ENCODE measurements around the gene DEGS1.
"Not testable (repeated sequence)": the region's sequence is repeated elsewhere in the genome, so short reads cannot be mapped to it uniquely, and the experiment has no call there.

DEGS1 gene

DNA sequence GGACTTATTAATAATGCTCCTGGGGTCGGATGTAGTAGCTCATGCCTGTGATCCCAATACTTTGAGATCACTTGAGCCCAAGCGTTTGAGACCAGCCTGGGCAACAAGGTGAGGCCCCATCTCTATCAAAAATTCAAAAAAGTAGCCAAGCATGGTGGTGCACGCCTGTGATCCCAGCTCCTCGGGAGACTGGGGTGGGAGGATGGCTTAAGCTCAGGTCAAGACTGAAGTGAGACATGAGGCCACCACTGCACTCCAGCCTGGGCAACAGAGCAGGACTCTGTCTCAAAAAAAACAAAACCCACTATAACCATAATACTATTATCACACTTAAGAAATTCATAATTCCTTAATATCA lies 1.6 kb upstream of the DEGS1 start:
- no peak for DNase-seq (ENCODE audit: low read depth)

DNA sequence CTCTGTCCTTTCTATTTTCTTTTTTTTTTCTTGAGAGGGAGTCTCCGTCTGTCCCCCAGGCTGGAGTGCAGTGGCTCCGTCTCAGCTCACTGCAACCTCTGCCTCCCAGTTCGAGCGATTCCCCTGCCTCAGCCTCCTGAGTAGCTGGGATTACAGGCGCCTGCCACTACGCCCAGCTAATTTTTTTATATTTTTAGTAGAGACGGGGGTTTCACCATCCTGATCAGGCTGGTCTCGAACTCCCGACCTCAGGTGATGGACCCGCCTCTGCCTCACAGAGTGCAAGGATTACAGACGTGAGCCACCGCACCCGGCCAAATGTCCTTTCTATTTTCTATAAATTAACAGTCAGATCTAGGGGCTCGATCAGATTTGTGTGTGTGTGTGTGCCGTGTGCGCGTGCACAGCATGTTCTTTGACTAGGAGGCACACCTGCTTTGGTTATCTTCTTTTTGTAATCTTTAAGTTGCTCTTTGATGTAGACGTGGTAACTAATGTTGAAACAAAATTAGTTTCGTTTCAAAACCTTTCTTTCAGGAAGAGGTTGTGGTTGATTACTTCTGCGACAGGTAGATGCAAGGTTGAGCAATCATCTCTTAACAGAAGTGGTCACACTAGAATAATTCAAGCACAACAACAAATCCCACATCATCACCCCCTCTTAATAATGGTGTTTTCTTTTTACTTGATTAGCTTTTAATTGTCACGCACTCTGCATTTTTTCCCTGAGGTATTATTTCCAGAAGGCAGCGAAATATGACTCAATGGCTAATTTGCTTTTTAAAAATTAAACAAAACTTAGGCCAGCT lies 779 bp upstream of the DEGS1 start:
- DNase-seq (ENCODE audit: low read depth) = no peak

DNA sequence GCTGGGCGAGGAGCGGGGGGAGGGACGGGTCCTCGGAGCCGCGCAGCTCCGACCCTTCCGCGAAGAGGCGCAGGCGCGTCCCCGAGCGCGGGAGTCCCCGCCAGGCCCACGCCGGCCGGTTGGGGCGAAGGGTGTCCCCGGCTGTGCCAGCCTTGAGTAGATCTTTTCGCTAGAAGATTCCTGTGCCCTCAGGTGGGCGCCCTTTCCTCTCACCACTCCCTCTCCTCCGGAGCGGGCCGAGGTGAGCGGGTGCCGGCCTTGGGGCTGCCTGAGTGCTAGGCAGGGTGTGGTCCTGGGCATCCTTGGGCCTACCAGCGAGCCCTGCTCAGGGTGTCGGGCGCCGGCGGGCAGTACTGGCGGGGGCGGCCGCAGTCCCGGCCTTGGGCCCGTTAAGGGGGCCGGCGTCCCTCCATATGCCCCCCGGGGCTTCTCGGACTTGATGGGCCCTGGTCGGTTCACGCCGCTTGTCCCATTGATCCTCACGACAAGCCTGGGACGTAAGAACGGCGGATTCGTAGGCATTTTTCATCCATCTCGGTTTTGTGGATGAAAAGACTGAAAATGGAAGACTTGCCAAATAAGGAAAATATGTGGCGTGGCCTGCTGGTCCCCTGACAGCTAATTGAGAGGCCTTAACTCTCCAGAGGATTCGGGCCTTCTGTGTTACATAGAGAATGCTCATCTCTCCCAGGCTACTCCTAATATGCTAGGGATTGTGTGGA lies 712 bp downstream of the DEGS1 start:
- DNase-seq (ENCODE audit: low read depth) = no peak

DNA sequence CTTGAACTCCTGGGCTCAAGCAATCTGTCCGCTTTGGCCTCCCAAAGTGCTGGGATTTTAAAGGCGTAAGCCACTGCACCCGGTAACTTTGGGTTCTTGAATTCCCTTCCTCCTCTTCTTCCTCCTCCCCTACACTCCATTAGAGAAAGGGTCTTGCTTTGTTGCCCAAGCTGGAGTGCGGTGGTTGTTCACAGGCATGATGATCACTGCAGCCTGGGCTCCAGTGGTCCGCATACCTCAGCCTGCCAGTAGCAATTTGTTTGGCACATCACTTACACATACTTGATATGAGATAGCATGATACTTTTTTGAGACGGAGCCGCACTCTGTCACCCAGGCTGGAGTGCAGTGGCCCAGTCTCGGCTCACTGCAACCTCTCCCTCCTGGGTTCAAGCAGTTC lies 2.2 kb downstream of the DEGS1 start:
- no peak for DNase-seq (ENCODE audit: low read depth)

DNA sequence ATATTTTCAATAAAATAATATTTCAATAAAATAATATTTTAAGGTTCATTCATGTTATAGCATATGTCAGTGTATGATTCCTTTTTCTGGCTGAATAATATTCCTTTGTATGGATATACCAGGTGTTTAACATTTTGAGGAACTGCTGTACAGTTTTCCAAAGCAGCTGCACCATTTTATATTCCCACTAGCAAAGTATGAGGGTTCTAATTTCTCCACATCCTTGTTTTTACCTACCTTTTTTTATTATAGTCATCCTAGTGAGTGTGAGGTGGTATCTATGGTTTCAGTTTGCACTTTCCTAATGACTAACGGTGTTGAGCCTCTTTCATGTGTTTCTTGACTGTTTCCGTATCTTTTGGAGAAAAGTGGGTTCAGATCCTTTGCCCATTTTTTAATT lies 5.2 kb downstream of the DEGS1 start:
- DNase-seq (ENCODE audit: low read depth) = no peak

DNA sequence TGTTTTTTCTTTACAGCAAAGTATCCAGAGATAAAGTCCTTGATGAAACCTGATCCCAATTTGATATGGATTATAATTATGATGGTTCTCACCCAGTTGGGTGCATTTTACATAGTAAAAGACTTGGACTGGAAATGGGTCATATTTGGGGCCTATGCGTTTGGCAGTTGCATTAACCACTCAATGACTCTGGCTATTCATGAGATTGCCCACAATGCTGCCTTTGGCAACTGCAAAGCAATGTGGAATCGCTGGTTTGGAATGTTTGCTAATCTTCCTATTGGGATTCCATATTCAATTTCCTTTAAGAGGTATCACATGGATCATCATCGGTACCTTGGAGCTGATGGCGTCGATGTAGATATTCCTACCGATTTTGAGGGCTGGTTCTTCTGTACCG lies 6.5 kb downstream of the DEGS1 start:
- no peak for DNase-seq (ENCODE audit: low read depth)

DNA sequence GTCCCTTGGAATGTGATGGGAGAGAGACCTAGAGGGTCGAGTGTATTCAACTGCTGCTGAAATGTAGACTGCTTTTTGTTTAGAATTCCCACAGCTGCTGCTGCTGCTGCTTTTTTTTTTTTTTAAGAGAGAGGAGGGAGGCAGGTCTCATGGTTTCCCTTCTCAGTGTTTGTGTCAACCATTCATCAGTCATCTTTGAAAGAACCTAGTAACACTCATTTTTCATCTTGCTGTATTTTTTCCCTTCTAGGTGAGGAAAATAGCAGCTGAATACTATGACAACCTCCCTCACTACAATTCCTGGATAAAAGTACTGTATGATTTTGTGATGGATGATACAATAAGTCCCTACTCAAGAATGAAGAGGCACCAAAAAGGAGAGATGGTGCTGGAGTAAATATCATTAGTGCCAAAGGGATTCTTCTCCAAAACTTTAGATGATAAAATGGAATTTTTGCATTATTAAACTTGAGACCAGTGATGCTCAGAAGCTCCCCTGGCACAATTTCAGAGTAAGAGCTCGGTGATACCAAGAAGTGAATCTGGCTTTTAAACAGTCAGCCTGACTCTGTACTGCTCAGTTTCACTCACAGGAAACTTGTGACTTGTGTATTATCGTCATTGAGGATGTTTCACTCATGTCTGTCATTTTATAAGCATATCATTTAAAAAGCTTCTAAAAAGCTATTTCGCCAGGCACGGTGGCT lies 9.2 kb downstream of the DEGS1 start:
- no peak for DNase-seq (ENCODE audit: low read depth)

DNA sequence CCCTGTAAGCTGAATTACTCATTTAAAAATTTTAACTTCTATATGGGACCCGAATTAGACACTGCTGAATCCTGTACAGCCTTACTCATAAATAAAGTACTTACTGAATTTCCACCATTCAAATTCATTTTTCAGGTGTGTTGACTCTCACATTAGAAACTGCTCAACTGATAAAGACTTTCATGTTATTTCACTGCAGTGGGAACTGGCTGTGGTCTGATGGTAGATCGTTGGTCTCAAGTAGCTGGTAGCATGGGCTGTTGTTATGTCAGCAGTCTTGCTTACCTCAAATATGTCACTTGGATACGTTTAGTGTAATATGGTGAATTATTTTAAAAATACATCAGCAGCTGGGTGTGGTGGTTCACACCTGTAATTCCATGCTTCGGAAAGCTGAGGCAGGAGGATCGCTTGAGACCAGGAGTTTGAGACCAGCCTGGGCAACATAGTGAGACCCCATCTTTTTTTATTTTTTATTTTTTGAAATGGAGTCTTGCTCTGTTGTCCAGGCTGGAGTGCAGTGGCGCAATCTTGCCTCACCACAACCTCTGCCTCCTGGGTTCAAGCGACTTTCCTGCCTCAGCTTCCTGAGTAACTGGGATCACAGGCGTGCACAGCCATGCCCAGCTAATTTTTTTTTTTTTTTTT lies 10.4 kb downstream of the DEGS1 start:
- no peak for DNase-seq (ENCODE audit: low read depth)

DNA sequence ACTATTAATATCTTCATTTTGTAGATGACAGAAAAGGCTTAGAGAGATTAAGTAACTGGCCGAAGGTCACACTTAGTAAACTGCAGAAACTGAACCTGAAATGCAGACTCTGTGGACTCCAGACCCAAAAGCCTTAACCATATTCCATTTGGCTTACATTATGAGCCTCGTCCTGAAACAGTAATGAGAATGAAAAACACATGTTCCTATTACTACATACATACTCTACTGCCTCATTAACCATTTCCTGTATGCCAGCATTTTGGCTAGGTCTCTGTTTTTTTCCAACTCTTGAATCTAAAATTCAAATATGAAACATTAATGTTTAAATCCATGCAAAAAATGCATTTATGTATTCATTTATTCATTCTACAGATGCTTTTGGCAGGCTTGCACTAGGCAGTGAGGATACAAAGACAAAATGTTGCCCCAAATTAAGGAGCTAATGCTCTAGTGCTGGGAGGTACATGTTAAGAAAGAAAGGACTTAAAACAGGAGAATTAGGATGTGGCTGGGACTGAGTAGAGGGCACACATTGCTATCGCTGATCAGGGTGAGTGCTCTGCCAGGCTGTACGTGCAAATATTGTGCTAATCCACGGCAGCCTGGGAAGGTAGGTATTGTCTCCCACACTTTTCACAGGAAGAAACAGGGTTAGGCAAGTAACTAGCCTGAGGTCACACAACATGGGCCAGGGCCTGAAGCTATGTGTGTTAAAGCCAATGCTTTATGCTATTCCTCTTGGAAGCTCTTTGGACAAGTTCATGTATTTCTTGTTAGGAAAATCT lies 14.0 kb downstream of the DEGS1 start:
- DNase-seq (ENCODE audit: low read depth) = no peak

DNA sequence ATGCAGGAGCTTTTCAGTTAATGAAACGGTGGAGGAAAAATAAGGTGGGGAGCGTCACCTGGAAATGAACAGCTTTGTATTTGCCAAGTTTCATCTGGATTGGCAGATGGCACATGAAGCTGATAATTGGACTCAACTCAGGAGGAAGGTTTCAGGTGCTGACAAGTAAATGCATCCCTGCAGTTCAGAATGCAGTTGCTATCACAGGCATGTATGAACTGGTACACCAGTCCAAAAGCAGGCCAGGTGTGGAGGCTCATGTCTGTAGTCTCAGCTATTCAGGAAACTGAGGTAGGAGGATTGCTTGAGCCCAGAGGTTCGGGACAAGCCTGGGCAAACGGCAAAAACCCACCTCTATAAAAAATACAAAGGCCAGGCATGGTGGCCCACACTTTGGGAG lies 15.5 kb downstream of the DEGS1 start:
- DNase-seq (ENCODE audit: low read depth) = no peak

DNA sequence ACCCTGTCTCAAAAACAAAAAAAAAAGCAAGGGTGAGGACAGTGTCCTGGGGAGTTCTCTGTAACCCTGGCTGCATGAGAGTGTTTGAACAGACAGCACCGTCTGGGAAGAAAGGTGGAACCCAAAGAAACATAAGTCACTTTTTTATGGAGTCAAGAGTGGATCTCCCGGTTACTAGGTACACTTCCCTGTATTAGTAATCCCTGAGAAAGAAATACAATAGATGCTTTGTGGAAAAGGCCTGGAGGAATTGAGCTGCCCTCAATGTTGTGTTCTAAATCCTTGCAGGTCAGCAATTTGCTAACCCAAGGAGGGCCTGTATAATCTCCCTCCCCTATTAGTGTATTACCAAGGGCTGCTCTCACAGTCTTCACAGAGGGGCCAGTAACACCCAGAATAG lies 16.6 kb downstream of the DEGS1 start:
- DNase-seq (ENCODE audit: low read depth) = no peak

DNA sequence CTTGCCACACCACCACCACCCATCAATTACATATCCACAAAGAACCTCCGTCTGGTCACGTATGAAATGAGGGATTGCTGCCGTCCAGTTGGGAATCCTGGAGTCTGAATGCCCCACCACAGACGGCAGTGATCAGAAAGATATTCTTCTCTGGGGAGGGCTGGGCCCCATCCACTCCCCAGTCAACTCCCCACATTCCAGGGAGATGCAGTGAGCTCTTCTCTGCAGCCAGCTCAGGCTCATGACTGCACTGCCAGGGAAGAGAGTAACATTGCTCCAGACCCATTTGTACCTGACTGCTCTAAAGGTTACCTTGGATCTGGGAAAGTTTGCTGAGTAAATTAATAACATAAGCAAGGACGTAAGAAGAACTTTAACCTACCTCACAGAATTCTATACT lies 18.3 kb downstream of the DEGS1 start:
- DNase-seq (ENCODE audit: low read depth) = no peak

DNA sequence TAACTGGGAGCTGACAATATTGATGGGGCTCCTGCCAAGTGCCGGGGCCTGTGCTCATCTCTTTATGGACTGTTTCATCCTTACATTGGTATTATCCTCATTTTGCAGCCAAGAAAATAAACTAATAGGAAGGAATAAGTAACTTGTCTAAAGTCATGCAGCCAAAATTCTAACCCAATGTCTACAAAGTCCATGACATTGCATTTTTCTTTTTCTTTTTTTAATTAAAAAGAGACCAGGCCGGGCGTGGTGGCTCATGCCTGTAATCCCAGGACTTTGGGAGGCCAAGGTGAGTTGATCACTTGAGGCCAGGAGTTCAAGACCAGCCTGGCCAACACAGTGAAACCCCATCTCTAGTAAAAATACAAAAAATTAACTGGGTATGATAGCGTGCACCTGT lies 18.8 kb downstream of the DEGS1 start:
- DNase-seq (ENCODE audit: low read depth) = no peak

DNA sequence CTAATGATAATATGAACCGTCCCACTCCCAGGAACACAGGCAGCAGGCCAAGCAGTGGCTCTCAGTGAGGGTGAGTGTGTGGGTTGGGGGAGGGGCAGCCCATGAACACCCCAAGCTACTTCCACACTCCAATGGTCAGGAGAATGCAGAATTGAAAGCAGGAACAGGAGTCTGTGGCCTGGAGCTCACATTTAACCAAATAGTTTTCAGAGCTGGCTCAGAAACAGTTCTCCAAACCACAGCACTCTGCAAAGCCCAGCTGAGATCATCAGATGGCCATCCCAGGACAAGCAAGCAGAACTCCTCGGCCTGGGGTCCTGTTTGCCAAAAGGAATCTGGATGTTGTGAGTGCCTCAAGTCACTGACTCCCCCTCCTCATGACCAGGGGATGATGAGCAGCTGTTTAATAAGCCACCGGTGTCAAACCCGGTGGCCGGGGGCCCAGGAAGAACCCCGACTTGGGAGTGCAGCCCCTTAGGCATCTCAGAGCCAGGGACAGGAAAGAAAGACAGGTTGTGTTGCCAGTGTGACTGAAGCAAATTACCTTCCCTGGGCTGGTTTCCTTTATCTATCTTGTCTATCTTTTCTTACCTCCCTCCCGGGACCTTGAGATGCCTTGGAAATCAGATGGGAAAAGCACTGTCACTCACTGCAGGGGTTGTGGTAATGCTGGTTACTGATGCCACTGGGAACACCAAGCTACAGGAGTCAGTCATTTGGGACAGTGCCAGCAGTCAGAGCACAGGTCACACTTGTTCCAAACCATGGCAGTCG lies 20.4 kb downstream of the DEGS1 start:
- no peak for DNase-seq (ENCODE audit: low read depth)

DNA sequence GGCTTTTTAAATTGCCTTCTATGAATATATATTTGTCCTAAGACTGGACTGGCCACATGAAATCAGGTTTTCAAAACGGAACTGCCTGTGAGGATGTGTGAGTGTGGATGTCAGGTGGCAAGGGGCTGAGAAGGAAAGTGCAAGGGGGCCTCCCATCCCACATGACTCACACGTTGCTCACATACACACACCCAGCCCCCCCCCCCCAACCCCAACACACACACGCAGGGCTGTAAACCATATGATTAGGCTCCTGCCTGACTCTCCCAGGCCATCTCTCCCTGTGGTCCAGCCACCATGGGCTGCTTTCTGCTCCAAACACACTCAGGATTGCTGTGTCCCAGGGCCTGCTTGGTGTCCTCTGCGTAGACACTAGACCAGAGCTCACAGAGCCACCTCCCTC lies 22.4 kb downstream of the DEGS1 start:
- no peak for DNase-seq (ENCODE audit: low read depth)

DNA sequence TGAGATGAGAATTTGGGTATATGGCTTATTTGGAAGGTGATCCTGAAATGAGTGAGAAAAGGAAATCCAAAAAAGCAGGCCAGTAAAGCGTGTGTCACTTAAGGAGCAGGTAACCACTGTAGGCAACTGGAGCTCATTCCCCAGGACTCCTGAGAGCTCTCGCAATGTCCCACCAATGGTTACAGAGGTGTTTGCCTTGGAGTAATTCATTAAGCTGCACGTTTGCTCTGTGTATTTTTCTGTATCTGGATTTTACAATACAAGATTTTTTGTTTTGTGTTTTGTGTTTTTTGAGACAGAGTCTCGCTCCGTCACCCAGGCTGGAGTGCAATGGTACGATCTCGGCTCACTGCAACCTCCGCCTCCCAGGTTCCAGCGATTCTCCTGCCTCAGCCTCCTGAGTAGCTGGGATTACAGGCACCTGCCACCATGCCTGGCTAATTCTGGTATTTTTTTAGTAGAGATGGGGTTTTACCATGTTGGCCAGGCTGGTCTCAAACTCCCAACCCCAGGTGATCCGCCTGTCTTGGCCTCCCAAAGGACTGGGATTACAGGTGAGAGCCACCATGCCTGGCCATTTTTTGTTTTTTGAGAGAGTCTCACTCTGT lies 23.0 kb downstream of the DEGS1 start:
- not testable (repeated sequence) for DNase-seq (ENCODE audit: low read depth)

DNA sequence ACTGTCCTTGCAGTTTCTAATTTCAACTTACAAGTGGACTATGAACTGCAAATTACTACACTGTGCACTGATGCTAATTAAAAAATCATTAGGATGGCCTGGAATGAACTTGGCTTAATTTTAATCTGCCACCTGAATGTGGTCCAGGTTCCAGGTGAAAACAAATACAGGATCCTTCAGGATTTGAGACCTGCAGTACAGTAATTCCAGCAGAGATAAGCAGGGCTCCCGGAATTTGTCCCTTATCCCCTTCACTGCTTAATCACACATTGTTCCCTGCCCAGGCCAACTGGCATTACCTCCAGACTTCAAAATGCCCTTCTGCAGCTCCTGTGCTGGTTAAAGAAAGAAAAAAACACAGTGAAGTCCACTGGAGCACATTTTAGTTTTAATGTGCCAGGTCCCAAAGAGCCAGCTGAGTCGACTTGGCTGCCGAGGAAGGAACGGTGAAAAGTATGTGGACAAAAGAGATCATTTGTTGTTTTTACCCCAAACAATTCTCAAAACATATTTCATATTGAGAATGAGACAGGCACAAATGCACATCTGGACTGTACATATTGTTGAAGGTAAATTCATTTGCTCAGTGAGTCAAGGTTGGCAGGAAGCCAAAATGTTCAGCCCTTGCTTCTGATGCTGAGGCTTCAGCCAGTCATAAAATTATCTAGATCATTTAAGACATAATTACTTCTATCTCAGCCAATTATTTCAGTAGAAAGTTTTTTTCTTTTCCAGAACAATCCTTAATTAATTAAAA lies 28.3 kb downstream of the DEGS1 start:
- DNase-seq (ENCODE audit: low read depth) = no peak

DNA sequence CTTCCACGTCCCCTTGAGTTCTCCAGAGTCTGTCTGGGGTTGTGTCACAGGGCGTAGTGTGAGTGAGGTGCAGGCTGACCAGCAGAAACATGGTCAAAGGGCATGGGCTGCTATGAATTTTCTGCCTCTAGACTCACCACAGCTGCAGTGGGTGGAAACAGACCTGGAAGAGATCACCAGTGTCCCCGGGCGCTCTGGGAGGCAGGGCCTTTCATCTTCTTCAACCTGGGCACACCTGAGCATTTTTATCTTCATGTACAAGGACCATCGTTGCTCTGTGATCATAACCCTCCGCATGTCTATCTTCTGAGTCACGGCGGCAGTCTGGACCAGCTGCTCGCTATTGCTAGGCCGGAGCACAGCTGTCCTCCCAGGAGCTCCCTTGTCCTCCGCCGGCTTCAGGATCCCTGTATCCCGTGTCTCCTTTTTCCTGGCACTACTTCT lies 29.6 kb downstream of the DEGS1 start:
- no peak for DNase-seq (ENCODE audit: low read depth)

DNA sequence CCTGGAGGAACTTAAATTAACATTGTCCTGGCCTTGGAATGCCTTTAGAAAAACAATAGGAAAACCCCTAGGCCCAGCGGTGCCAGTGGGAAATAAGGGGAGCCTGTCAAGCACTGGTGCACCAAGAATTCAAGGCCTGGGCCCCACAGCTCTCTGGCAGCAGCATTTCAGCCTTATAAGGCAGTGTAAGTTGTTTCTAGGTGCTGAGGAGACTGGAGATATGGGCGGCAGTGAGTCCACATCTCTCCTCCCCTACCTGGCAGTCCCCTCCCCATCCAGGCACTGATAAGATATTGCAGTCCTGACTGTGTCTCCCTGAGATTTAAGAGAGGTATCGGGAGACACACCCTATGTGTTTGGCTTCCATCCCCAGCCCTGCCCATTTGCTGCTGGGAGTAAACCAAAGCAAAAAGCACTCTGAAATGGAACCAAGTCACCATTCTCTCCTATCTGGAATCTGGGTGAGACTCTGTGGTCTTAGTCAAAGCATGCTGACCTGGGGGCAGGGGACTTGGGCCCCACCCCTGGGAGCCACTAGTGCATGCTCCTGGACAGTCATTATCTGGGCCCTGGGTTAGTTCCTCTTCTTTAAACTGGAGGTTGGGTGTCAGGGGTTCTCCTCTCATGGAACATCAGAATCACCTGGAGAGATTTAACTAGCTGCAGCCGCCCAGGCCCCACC lies 30.5 kb downstream of the DEGS1 start:
- no peak for DNase-seq (ENCODE audit: low read depth)

Data from stimulated activated CD8-positive, alpha-beta memory T cell treated with anti-CD3 and anti-CD28 coated beads, Interleukin-7, amount 100 ng/mL, for 24 hours (primary cell).